ENCODE measurements around the gene PIMREG. TPM values are rescaled to one million over a fixed set of nuclear protein-coding genes. Genes with fewer than 3 reads are reported as not detected.
A peak's percentile ranks its signal among the peaks of the same experiment; 100 is the strongest.

PIMREG gene
- total RNA-seq, 2 experiments from 2014 or later, result 3.7 to 4.6 TPM

- CTCF ChIA-PET, result interaction anchor here (2.6 kb wide), 1 partner anchor 845 kb away, joined by 10 read pairs; no protein-coding TSS in a partner anchor
- DNase-seq (no peak), ATAC-seq (no peak)
- TF ChIP-seq CTCF (IDR thresholded peaks at IDR 0.05), result no peak
- H3K36me3 Mint-ChIP-seq (ENCODE audit: low read depth), result no peaks in the 10 kb centered on the region
- POLR2A ChIA-PET, result no interaction called here
- peaks cover 15% of the 10 kb centered on the region for H3K27me3 Mint-ChIP-seq
- no peak overlapping the region for H3K27ac Mint-ChIP-seq
- H3K4me3 Mint-ChIP-seq, result no peak overlapping the region
- no peaks in the 10 kb centered on the region for H3K9me3 Mint-ChIP-seq
- intact Hi-C loops (cut with micrococcal nuclease), result no loop called here
- no peaks in the 10 kb centered on the region for H3K4me1 Mint-ChIP-seq (ENCODE audit: low read depth)
Measured at GRCh38 chr17:6437466-6437865, 6.8 kb upstream of the PIMREG start.

GRCh38 chr17:6437956-6438355 is 6.3 kb upstream of the PIMREG start:
- ATAC-seq (no peak), DNase-seq (no peak)
- H3K36me3 Mint-ChIP-seq (ENCODE audit: low read depth), result no peaks in the 10 kb centered on the region
- ChIA-PET POLR2A (no interaction called here), CTCF (no interaction called here)
- no peak overlapping the region for H3K4me3 Mint-ChIP-seq
- H3K27me3 Mint-ChIP-seq, result peaks cover 15% of the 10 kb centered on the region
- H3K4me1 Mint-ChIP-seq (ENCODE audit: low read depth), result no peaks in the 10 kb centered on the region
- H3K27ac Mint-ChIP-seq, result no peak overlapping the region
- H3K9me3 Mint-ChIP-seq, result no peaks in the 10 kb centered on the region
- intact Hi-C loops (cut with micrococcal nuclease), result no loop called here
- no peak for TF ChIP-seq CTCF (IDR thresholded peaks at IDR 0.05)

DNA sequence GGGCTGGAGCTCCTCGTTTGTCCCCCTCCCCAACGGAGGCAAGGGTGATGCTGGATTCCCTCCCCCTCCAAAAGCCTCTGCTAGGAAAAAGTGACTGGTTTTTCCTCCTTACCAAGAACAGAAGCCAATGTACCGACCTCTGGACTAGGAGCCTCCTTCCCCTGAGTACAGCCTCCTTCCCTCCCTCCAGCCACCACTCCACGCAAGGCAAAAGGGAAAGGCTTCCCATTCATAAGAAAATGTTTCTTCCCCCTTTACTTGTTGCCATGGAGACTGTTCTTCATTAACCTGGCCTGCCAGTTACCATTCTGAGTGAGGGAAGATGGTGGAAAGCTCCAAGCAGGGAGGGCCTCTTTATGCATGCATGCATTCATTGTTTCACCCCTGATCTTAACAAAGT is 4.3 kb upstream of the PIMREG start:
- Mint-ChIP-seq H3K4me3 (no peak overlapping the region), H3K27ac (no peak overlapping the region), H3K27me3 (peaks cover 19% of the 10 kb centered on the region), H3K4me1 (ENCODE audit: low read depth) (peaks cover 12% of the 10 kb centered on the region), H3K36me3 (ENCODE audit: low read depth) (no peaks in the 10 kb centered on the region), H3K9me3 (no peaks in the 10 kb centered on the region)
- CTCF ChIA-PET, result interaction anchor here (1.8 kb wide), 1 partner anchor 33 kb away, joined by 5 read pairs; no protein-coding TSS in a partner anchor
- TF ChIP-seq CTCF (IDR thresholded peaks at IDR 0.05), result no peak
- intact Hi-C loops (cut with micrococcal nuclease), result no loop called here
- DNase-seq (no peak), ATAC-seq (no peak)
- POLR2A ChIA-PET, result no interaction called here

DNA sequence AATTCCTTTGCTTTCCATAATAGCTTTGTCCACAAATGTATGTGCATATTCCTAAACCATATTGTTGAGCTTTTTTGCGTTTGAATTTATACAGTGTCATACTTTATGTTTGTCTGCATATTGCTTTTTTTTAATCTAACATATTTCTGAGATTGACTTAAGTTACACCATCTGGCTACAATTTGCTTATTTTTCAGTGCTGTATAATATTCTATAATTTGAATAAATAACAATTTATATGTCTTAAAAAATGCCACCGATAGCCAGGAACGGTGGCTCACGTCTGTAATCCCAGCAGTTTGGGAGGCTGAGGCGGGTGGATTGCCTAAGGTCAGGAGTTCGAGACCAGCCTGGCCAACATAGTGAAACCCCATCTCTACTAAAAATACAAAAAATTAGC is 1.5 kb upstream of the PIMREG start:
- no peaks in the 10 kb centered on the region for H3K36me3 Mint-ChIP-seq (ENCODE audit: low read depth)
- no peak overlapping the region for H3K4me3 Mint-ChIP-seq
- no peaks in the 10 kb centered on the region for H3K9me3 Mint-ChIP-seq
- H3K27me3 Mint-ChIP-seq, result peaks cover 11% of the 10 kb centered on the region
- no peak for TF ChIP-seq CTCF (IDR thresholded peaks at IDR 0.05)
- CTCF ChIA-PET, result interaction anchor here (1.2 kb wide), 1 partner anchor 30 kb away, joined by 3 read pairs; no protein-coding TSS in a partner anchor
- H3K27ac Mint-ChIP-seq, result no peak overlapping the region
- no peak for DNase-seq
- ATAC-seq, result no peak
- POLR2A ChIA-PET, result interaction anchor here (0.6 to 1.3 kb wide), 2 partner anchors 12 to 505 kb away, joined by 4 to 6 read pairs; no protein-coding TSS in a partner anchor
- intact Hi-C loops (cut with micrococcal nuclease), result no loop called here
- H3K4me1 Mint-ChIP-seq (ENCODE audit: low read depth), result peaks cover 12% of the 10 kb centered on the region

GRCh38 chr17:6444571-6445335 is 498 bp downstream of the PIMREG start:
- Mint-ChIP-seq H3K4me1 (ENCODE audit: low read depth) (peaks cover 12% of the 10 kb centered on the region), H3K27ac (peak overlapping the region; percentile 62), H3K36me3 (ENCODE audit: low read depth) (no peaks in the 10 kb centered on the region), H3K4me3 (peak overlapping the region; percentile 76), H3K27me3 (peaks cover 8% of the 10 kb centered on the region), H3K9me3 (no peaks in the 10 kb centered on the region)
- ATAC-seq, result no peak
- intact Hi-C loops (cut with micrococcal nuclease), result no loop called here
- POLR2A ChIA-PET, result interaction anchor here (1.0 to 1.5 kb wide), 2 partner anchors 9 to 19 kb away, joined by 3 to 5 read pairs; no protein-coding TSS in a partner anchor
- no peak for TF ChIP-seq CTCF (IDR thresholded peaks at IDR 0.05)
- DNase-seq, result no peak
- CTCF ChIA-PET, result interaction anchor here (1.0 to 2.0 kb wide), 2 partner anchors 9 to 29 kb away, joined by 3 to 9 read pairs; no protein-coding TSS in a partner anchor
